GM23338 (cell line): Measurements from ENCODE around the gene MAGEA9B. TPM values are rescaled to one million over a fixed set of nuclear protein-coding genes. Genes with fewer than 3 reads are reported as not detected.

Source experiments
- ATAC-seq: fragments of 200-7000 bp; cut with Tn5 transposase; 3 replicates; pipeline ENCODE4 v1.9.1; 2020
- DNase-seq: peaks from one replicate; pipeline ENCODE4 v3.0.0-alpha.2; 2015; ENCODE audit warnings: low spot score
- H2AFZ ChIP-seq: fragments of 200-600 bp; sonication (generic); 2 replicates; pipeline ENCODE4 v1.8.0; 2016; ENCODE audit warnings: antibody characterized with exemption, mild to moderate bottlenecking, moderate library complexity
- H3F3A ChIP-seq: fragments of 200-600 bp; sonication (generic); replicated peaks from 2 replicates; pipeline ENCODE4 v1.8.0; 2017; ENCODE audit warnings: antibody characterized with exemption, mixed run types, low read depth
- H3K27ac ChIP-seq: fragments of 200-600 bp; sonication (generic); 2 replicates; pipeline ENCODE4 v1.6.1; 2016; ENCODE audit warnings: low read depth
- H3K27me3 ChIP-seq: fragments of 200-600 bp; sonication (generic); 2 replicates; pipeline ENCODE4 v1.8.0; 2016; ENCODE audit warnings: mild to moderate bottlenecking, mixed run types, moderate library complexity; ENCODE audit not compliant: insufficient read depth
- H3K36me3 ChIP-seq: fragments of 200-600 bp; sonication (generic); 2 replicates; pipeline ENCODE4 v1.8.0; 2016; ENCODE audit warnings: mild to moderate bottlenecking; ENCODE audit not compliant: insufficient read depth
- H3K4me1 ChIP-seq: fragments of 200-600 bp; sonication (generic); 2 replicates; pipeline ENCODE4 v1.8.0; 2016; ENCODE audit warnings: mild to moderate bottlenecking, moderate library complexity; ENCODE audit not compliant: insufficient read depth
- H3K4me2 ChIP-seq: fragments of 200-600 bp; sonication (generic); 2 replicates; pipeline ENCODE4 v1.7.1; 2017; ENCODE audit warnings: mixed run types
- H3K4me3 ChIP-seq: fragments of 200-600 bp; sonication (generic); 2 replicates; pipeline ENCODE4 v1.6.1; 2016; ENCODE audit warnings: mixed run types
- H3K79me2 ChIP-seq: fragments of 200-600 bp; sonication (generic); replicated peaks from 2 replicates; pipeline ENCODE4 v1.8.0; 2017; ENCODE audit warnings: mild to moderate bottlenecking; ENCODE audit not compliant: insufficient read depth
- H3K9me2 ChIP-seq: fragments of 200-600 bp; sonication (generic); 2 replicates; pipeline ENCODE4 v1.8.0; 2017; ENCODE audit not compliant: insufficient read depth
- H4K20me1 ChIP-seq: fragments of 200-600 bp; sonication (generic); replicated peaks from 2 replicates; pipeline ENCODE4 v1.8.0; 2017; ENCODE audit warnings: mild to moderate bottlenecking; ENCODE audit not compliant: insufficient read depth
- H3K27ac Mint-ChIP-seq: 2 replicates; pipeline ENCODE4 v1.8.0; 2020; ENCODE audit warnings: inconsistent platforms, mild to moderate bottlenecking, moderate library complexity, mixed read lengths
- H3K27me3 Mint-ChIP-seq: 3 replicates; pipeline ENCODE4 v1.8.0; 2022; ENCODE audit warnings: low read depth, mild to moderate bottlenecking, moderate library complexity, mixed read lengths, inconsistent platforms; ENCODE audit not compliant: insufficient read depth, poor library complexity
- H3K36me3 Mint-ChIP-seq: 3 replicates; pipeline ENCODE4 v1.8.0; 2021; ENCODE audit warnings: low read depth, mild to moderate bottlenecking, inconsistent platforms, moderate library complexity, mixed read lengths
- H3K4me1 Mint-ChIP-seq: 3 replicates; pipeline ENCODE4 v1.8.0; 2020; ENCODE audit warnings: mild to moderate bottlenecking, inconsistent platforms, mixed read lengths
- H3K4me3 Mint-ChIP-seq: 3 replicates; pipeline ENCODE4 v1.8.0; 2021; ENCODE audit warnings: moderate library complexity, mild to moderate bottlenecking, inconsistent platforms, mixed read lengths
- H3K9me3 Mint-ChIP-seq: 3 replicates; pipeline ENCODE4 v1.8.0; 2020; ENCODE audit warnings: moderate library complexity, mild to moderate bottlenecking, inconsistent platforms, mixed read lengths
- CREB1 ChIP-seq: fragments of 250-450 bp; sonication (Bioruptor Pico); IDR thresholded peaks from 2 replicates; pipeline ENCODE4 v1.5.0; 2020; ENCODE audit warnings: low read depth, mild to moderate bottlenecking, moderate library complexity
- EZH2 ChIP-seq: fragments of 200-600 bp; sonication (generic); IDR thresholded peaks from one replicate; pipeline ENCODE4 v1.8.0; 2017; ENCODE audit warnings: antibody characterized with exemption, mild to moderate bottlenecking, low read depth; ENCODE audit not compliant: unreplicated experiment
- EZH2phosphoT487 ChIP-seq: fragments of 200-600 bp; sonication (generic); IDR thresholded peaks from one replicate; pipeline ENCODE4 v1.8.1; 2018; ENCODE audit warnings: antibody characterized with exemption; ENCODE audit not compliant: unreplicated experiment
- JUNB ChIP-seq: IDR thresholded peaks from one replicate; pipeline ENCODE4 v1.6.1; 2016; ENCODE audit warnings: antibody characterized with exemption; ENCODE audit not compliant: unreplicated experiment
- NANOG ChIP-seq: IDR thresholded peaks from 2 replicates; pipeline ENCODE4 v1.6.1; 2016; ENCODE audit warnings: antibody characterized with exemption, borderline replicate concordance
- POLR2AphosphoS5 ChIP-seq: IDR thresholded peaks from 2 replicates; pipeline ENCODE4 v1.6.1; 2016; ENCODE audit warnings: antibody characterized with exemption, low read depth
- STAT1 ChIP-seq: IDR thresholded peaks from one replicate; pipeline ENCODE4 v1.6.1; 2016; ENCODE audit warnings: antibody characterized with exemption; ENCODE audit not compliant: unreplicated experiment
- ZNF114 ChIP-seq: fragments of 250-450 bp; sonication (Bioruptor Pico); IDR thresholded peaks from 2 replicates; pipeline ENCODE4 v1.5.0; 2020; ENCODE audit warnings: mild to moderate bottlenecking, moderate library complexity
- ZNF331 ChIP-seq: fragments of 250-450 bp; sonication (Bioruptor Pico); IDR thresholded peaks from 2 replicates; pipeline ENCODE4 v1.5.0; 2020; ENCODE audit warnings: low read depth, mild to moderate bottlenecking, moderate library complexity
- polyA plus RNA-seq: library from polyadenylated mRNA; unstranded; fragments of >200 nt; fragmentation: Nextera tagmentation; extraction: Ambion mirVana; gene quantifications from 2 replicates; pipeline ENCODE4 v1.2.1, GENCODE V29; 2016
- total RNA-seq: library from RNA; depleted of rRNA; stranded (reverse); fragments of >200 nt; shearing (Covaris generic); gene quantifications from 2 replicates; pipeline ENCODE4 v1.2.3, GENCODE V29; 2014
- TF ChIP-seq, protein P1 (sequence below), 2 experiments: fragments of 200-600 bp in 1 of 2; sonication (generic) in 1 of 2; conservative IDR thresholded peaks; 2 replicates each; pipeline versions ENCODE4 v1.5.1 to v1.6.1; 2016 to 2017; ENCODE audit warnings: antibody characterized with exemption in 2 of 2, low read depth in 2 of 2, mild to moderate bottlenecking in 2 of 2, moderate library complexity in 1 of 2
- TF ChIP-seq, protein P2 (sequence below): IDR thresholded peaks from 2 replicates; pipeline ENCODE4 v1.6.1; 2016; ENCODE audit warnings: antibody characterized with exemption
- TF ChIP-seq, protein P3 (sequence below): IDR thresholded peaks from one replicate; pipeline ENCODE4 v1.6.1; 2018; ENCODE audit warnings: antibody characterized with exemption; ENCODE audit not compliant: unreplicated experiment

The MAGEA9B gene
- total and polyA plus RNA-seq, 2 experiments from 2014 or later, result 0.52 TPM; not detected in 1

DNA sequence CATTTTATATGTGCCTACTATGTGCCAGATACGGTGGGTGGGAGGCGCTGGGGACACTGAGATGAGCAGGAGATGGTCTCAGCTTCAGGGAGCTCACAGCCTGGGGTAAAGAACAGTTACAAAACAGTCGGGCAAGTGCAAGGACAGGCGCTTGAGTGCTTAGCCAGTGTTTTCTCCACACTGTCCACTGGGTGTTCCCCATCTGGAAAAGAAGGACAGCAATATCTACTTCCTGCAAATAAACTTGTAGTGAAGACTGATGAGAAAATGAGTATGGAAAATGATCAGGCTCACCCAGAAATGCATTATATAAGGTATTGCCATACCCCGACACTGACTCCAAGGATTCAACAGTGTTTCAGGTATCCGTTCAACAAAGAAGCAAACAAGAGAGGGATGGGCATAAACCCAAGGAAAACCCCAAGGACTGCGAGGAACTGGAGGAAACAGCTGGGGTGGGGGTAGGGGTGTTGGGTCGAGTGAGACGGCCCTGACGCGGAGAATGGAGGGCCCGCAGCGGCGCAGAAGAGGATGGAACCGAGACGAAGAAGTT lies 43.5 kb upstream of the MAGEA9B start (continued):
- TF ChIP-seq, protein P1, sequence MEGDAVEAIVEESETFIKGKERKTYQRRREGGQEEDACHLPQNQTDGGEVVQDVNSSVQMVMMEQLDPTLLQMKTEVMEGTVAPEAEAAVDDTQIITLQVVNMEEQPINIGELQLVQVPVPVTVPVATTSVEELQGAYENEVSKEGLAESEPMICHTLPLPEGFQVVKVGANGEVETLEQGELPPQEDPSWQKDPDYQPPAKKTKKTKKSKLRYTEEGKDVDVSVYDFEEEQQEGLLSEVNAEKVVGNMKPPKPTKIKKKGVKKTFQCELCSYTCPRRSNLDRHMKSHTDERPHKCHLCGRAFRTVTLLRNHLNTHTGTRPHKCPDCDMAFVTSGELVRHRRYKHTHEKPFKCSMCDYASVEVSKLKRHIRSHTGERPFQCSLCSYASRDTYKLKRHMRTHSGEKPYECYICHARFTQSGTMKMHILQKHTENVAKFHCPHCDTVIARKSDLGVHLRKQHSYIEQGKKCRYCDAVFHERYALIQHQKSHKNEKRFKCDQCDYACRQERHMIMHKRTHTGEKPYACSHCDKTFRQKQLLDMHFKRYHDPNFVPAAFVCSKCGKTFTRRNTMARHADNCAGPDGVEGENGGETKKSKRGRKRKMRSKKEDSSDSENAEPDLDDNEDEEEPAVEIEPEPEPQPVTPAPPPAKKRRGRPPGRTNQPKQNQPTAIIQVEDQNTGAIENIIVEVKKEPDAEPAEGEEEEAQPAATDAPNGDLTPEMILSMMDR (conservative IDR thresholded peaks at IDR 0.05; ENCODE audit: low read depth in 2 of 2), result no peak
- TF ChIP-seq STAT1, result no peak
- TF ChIP-seq EZH2phosphoT487, result no peak
- no peak for TF ChIP-seq EZH2
- TF ChIP-seq, protein P2, sequence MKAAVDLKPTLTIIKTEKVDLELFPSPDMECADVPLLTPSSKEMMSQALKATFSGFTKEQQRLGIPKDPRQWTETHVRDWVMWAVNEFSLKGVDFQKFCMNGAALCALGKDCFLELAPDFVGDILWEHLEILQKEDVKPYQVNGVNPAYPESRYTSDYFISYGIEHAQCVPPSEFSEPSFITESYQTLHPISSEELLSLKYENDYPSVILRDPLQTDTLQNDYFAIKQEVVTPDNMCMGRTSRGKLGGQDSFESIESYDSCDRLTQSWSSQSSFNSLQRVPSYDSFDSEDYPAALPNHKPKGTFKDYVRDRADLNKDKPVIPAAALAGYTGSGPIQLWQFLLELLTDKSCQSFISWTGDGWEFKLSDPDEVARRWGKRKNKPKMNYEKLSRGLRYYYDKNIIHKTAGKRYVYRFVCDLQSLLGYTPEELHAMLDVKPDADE, result no peak
- no peak for TF ChIP-seq POLR2AphosphoS5
- TF ChIP-seq JUNB, result no peak
- TF ChIP-seq CREB1 (CRISPR knock-in tag), result no peak
- TF ChIP-seq, protein P3, sequence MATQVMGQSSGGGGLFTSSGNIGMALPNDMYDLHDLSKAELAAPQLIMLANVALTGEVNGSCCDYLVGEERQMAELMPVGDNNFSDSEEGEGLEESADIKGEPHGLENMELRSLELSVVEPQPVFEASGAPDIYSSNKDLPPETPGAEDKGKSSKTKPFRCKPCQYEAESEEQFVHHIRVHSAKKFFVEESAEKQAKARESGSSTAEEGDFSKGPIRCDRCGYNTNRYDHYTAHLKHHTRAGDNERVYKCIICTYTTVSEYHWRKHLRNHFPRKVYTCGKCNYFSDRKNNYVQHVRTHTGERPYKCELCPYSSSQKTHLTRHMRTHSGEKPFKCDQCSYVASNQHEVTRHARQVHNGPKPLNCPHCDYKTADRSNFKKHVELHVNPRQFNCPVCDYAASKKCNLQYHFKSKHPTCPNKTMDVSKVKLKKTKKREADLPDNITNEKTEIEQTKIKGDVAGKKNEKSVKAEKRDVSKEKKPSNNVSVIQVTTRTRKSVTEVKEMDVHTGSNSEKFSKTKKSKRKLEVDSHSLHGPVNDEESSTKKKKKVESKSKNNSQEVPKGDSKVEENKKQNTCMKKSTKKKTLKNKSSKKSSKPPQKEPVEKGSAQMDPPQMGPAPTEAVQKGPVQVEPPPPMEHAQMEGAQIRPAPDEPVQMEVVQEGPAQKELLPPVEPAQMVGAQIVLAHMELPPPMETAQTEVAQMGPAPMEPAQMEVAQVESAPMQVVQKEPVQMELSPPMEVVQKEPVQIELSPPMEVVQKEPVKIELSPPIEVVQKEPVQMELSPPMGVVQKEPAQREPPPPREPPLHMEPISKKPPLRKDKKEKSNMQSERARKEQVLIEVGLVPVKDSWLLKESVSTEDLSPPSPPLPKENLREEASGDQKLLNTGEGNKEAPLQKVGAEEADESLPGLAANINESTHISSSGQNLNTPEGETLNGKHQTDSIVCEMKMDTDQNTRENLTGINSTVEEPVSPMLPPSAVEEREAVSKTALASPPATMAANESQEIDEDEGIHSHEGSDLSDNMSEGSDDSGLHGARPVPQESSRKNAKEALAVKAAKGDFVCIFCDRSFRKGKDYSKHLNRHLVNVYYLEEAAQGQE, result no peak
- no peak for TF ChIP-seq ZNF114
- no peak for TF ChIP-seq NANOG
- TF ChIP-seq ZNF331 (CRISPR knock-in tag), result no peak

DNA sequence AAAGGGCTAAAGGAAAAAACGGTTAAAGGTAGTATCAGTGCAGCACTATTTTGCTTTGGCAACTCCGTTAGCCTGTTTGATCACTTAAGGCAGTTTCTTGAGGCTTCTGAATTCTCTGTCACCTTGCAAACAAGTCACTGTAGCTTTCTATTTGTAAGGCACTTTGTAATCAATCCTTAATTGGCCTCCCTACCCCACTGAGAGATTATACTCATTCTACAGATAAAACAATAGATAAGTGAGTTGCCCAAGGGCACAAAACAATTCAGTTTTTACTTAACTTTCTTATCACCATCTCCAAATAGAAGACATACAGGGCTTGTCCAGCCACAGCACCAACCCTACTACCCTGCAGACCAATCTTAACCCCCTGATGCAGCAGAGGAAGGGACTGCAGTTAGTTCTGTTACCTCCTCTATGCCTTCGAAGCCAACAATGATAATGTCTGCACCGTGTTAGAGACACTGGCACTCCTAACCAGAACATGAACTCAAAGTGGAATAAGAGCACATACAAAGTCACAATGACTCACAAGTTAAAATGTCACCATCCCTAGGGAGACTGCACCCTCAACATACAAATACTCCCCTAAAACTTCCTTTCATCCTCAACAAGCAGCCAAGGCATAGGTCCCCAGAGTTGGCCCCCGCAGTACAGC lies 42.6 kb upstream of the MAGEA9B start:
- peaks cover 40% of the 10 kb centered on the region for H3K4me1 Mint-ChIP-seq
- H3K9me2 ChIP-seq, result no peaks in the 10 kb centered on the region
- H3K4me1 ChIP-seq, result peaks cover 17% of the 10 kb centered on the region; the same call in 1 of the 2 replicates
- peaks cover 10% of the 10 kb centered on the region for H3K27me3 Mint-ChIP-seq
- peak overlapping the region; percentile 86 for H3K4me2 ChIP-seq
- peak overlapping the region; percentile 65; the same call in 1 of the 2 replicates for H3K4me3 ChIP-seq
- DNase-seq (no peak), ATAC-seq (no peak)
- H3K9me3 Mint-ChIP-seq, result no peaks in the 10 kb centered on the region; the same call in 2 of the 3 replicates
- no peaks in the 10 kb centered on the region for H3K36me3 ChIP-seq
- H2AFZ ChIP-seq, result no peak overlapping the region
- no peak overlapping the region for H3K27ac ChIP-seq
- H3K27ac Mint-ChIP-seq, result no peak overlapping the region
- H4K20me1 ChIP-seq, result 0 out of 2 replicates have a peak, but pooled peaks cover 6% of the 10 kb centered on the region
- H3K79me2 ChIP-seq, result peaks cover 48% of the 10 kb centered on the region
- H3K27me3 ChIP-seq, result peaks cover 11% of the 10 kb centered on the region
- peak overlapping the region; percentile 94 for H3K4me3 Mint-ChIP-seq
- no peaks in the 10 kb centered on the region for H3F3A ChIP-seq
- no peaks in the 10 kb centered on the region for H3K36me3 Mint-ChIP-seq
- TF ChIP-seq, protein P3, result no peak
- TF ChIP-seq, protein P2, result no peak
